HG02588 (cell line): Measurements from ENCODE around the gene CFDP1.
"Not testable (repeated sequence)": the region's sequence is repeated elsewhere in the genome, so short reads cannot be mapped to it uniquely, and the experiment has no call there.

Source experiments
- ATAC-seq: cut with Tn5 transposase; IDR thresholded peaks from one replicate; pipeline ENCODE4 v1.9.1; 2021; ENCODE audit warnings: mild to moderate bottlenecking, moderate library complexity; ENCODE audit not compliant: unreplicated experiment

The CFDP1 gene

DNA sequence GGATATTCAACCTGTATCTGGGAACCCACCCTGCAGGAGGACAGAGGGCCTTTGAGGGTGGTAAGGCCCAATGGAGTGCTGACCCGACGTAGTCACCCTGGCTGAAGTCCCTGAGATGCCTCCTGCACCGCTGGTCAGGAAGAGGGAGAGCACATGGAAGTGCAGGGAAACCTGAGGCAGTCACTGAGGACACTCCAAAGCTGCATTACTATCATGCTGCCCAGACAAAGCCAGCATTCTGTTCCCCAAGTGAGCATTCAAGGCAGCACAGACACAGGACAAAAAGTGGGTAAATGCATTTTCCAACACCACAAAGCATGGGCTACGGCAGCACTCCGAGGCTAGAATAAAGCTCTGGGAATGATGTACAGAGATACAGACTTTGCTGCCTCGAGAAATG lies 135.0 kb downstream of the CFDP1 start:
- no peak for ATAC-seq

DNA sequence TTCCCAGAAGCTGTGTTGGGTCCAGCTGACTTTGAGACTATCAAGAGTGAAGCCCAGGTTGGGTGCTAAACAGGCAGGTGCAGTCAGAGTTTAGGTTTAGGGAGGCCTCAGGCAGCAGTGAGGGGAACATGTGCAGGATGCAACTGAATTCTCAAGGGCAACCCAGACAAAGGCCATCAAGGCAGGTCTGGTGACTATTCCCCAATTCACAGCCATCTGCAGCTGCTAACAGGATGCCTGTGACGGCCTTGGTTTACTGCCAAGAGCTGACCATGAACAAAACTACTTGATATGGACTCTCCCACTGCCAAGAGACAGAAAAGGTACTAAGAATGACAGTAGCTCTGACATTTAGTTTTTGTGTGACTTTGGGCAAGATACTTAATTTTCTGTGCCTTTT lies 136.7 kb downstream of the CFDP1 start:
- no peak for ATAC-seq

DNA sequence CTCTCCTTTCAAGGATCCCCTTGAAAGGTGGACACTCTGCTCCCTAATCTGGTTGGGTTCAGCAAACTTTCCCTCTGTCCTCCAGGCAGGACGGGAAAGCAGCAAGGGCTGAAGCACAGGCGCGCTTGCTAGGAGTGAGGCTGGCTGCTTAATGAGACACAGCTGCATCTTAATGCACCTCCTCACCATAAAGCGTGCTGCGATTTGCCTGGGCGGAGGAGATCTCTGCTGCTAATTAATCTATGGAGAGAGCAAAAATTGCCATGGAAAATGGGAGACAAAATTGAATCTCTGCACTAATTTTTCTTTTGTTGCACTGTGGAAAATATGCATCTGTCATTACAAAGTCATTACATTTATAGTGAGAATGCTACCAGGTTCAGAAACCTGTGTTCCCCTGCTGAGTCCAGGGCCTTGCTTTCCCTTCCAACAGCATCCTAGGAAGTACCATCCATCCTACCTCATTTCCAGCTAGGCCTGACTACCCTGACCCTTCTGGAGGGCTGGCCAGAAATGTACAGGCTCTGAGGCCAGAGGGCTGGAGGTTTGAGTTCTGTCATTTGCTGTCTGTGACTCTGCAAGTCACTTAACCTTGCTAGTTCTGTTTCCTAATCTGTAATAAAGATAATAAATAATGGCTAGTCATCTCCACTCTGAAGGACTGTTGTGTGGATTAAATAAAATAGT lies 138.4 kb downstream of the CFDP1 start:
- no peak for ATAC-seq

DNA sequence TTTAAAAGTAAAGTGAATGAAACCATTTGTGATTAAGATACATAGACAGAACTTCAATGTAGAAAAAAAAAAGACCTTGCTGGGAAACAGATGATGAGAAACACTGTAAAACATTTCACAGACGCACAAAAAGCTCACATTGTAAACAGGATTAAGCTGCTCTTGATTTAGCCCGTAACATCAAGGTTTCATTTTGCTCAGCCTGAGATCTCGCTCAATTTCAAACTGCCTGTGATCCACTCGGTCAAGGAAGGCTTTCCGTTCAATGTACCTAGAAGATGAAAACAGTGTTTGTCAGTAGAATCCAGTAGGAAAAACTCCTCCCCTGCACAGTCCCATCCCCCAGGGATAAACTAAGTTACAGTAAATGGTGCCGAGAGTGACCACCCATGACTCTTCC lies 139.5 kb downstream of the CFDP1 start:
- no peak for ATAC-seq

DNA sequence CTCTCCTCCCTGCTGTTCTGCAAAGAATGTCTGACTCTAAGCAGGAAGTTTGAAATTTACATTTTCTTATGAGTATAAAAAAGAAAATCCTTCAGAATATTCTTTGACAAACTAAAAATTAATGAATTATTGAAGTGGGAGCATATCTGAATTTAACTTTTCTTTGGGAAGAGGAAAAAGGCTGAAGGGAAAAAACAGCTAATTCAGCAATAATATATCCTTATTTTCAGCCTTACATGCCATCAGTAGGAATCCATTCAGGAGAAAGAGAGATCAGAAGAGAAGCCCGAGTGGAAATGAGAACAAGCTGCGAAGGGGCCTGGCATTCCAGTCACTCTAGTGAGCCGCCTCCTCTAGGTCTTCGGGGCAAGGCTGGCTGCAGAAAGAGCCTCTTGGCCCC lies 140.1 kb downstream of the CFDP1 start:
- ATAC-seq, result no peak

DNA sequence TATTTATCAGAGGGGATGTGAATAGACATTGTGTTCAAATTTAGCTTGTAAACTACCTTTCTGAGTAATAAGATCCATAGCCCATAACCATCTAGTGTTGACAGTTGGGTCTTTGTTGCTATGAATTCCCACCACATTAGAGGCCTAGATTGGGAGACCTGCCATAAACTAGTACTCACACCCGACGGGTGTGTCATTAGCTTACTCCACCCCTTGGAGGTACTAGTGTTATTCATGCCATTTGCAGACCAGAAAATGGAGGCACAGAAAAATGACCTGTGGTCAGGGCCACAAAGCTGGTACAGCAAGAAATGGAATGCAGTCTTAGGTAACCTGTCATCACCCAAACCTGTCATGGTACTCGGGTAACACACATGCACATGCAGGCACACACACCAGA lies 140.6 kb downstream of the CFDP1 start:
- ATAC-seq, result no peak

DNA sequence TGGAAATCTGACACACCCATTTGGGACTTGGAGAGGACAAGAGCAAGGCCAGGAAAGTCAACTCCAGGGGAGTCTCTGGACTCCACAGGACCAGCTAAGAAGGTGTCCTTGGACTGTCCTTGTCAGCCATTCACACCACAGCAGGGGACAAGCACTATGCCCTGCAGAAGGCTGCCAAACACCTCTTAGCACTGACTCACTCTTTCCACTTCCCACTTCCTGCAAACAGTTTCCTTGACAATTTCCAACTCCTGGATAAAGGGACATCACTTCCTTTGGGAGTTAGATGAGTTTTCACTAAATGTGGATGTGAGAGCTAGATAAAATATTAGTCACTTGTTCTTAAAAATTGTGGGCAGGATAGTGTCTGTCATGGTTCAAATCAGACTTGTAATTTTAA lies 144.1 kb downstream of the CFDP1 start:
- no peak for ATAC-seq

DNA sequence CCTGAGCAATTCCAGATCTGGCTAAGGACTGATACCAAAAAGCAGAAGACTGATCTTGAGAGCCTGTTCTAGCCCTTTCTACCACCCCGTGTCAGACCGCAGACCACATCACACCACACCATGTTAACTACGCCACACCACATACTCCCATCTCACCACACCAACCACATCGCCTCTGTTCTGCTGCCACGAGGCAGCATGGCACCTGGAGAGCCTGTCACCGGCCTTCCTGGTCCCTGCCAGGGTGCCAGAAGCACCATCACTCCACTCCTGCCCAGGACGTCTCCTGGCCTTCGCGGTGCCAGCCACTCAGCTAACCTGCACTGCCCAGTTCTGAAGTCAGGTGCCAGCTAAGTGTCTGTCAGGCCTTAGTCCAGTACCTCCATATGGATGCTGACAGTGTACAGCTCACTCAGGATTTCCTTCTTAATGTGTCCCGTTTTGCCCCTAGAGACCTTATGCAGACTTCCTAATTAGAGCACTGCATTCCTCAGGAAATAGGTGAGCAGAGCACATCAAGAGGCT lies 144.6 kb downstream of the CFDP1 start:
- no peak for ATAC-seq

DNA sequence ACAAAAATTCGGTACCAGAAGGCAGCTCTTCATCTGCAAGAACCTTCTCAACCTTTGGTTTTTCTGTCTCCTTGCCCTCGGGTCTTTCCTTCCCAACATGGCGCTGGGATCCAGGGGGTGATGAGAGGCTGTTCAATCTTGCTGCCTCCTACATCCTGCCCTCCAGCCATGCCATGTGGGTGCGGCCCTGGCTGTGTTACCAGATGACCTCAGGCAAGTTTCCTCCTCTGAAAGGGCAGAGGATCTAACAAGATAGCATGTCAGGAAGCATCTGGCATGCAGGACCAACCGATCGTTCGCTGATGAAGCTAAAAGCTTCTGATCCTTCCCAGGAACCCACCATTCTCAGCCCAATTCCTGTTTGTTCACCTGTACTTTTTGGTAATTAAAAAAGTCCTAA lies 145.1 kb downstream of the CFDP1 start:
- ATAC-seq, result no peak

DNA sequence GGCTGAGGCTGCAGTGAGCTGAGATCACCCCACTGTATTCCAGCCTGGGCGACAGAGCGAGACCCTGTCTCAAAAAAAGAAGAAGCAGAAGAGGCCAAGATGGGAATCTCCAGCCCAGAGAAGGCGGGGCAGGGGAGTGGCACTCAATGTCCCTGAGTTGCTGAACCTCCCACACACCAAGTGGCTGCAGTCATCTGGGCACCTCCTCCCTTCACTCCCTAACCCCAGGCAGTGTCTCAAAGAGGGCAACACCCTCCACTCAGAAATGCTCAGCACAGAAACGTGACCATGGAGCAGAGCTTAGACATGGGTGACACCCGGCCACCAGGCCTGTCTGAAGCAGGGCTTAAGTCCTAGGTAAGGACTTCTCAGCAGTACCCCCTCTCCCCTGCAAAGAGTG lies 145.6 kb downstream of the CFDP1 start:
- ATAC-seq, result no peak

DNA sequence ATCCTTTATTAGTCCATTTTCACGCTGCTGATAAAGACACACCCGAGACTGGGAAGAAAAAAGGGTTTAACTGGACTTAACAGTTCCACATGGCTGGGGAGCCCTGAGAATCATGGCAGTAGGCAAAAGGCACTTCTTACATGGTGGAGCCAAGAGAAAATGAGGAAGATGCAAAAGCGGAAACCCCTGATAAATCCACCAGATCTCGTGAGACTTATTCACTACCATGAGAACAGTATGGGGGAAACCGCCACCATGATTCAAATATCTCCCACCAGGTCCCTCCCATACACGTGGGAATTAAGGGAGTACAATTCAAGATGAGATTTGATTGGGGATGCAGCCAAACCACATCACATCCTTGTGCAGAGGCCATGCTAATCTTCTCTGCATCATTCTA lies 146.9 kb downstream of the CFDP1 start:
- no peak for ATAC-seq

DNA sequence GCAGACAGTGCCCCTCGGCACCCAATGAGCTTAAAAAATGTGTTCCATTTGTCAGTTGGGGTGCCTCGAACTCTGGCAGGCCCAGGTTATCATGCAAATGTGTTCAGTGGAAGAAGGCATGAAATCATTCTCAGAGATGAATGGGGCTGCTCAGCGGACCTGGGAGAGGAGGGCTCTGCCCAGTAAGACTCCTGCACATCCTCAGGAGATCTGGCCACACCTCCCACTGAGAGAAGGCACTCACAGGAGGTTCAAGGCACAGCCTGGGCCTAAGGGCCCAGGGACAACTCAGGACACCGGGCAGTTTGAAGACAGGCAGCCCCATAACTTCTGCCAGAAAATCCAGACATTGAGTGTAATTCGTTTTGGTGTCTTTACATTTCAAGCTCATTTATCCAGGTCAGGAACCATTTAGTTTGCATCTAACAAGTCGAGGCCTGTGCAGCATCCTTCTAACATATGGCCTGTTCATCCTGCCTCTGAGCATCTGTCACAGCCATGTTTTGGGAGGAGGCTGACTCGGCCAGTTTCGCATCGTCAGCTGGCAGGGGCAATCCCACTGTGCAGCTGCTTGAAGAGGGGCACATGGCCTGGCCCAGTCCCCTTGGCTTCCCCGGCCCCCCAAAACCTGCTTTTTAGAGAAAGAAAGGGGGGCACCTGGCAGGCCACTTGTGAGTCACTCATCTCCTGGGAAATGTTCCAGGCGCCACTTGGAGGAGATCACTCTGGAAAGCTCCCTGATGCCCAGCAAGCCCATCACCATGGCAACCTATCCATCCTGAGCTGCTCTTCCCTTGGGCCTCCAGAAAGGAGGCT lies 150.6 kb downstream of the CFDP1 start:
- no peak for ATAC-seq

DNA sequence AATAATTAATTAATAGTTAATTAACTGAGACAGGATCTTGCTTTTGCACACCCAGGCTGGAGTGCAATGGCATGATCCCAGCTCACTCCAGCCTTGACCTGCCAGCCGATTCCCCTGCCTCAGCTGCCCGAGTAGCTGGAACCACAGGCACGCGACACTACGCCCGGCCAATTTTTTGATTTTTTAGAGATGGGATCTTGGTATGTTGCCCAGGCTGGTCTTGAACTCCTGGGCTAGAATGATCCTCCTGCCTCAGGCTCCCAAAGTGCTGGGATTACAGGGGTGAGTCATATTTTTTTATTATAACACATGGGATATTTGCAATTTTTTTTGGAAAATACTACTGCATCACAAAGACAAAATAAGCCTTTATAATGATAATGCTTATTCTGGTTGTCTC lies 151.5 kb downstream of the CFDP1 start:
- ATAC-seq, result no peak

DNA sequence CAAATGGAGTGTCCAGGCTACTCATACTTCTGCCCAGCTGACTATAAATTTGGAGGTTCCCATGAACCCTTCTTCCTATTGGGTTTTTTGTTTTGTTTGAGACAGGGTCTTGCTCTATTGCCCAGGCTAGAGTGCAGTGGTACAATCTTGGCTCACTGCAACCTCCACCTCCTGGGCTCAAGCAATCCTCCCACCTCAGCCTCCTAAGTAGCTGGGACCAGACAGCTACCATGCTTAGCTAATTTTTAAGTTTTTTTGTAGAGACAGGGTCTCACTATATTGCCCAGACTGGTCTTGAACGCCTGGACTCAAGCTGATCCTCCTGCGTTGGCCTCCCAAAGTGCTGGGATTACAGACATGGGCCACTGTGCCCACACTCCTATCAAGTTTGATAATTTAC lies 152.3 kb downstream of the CFDP1 start:
- ATAC-seq, result not testable (repeated sequence)

DNA sequence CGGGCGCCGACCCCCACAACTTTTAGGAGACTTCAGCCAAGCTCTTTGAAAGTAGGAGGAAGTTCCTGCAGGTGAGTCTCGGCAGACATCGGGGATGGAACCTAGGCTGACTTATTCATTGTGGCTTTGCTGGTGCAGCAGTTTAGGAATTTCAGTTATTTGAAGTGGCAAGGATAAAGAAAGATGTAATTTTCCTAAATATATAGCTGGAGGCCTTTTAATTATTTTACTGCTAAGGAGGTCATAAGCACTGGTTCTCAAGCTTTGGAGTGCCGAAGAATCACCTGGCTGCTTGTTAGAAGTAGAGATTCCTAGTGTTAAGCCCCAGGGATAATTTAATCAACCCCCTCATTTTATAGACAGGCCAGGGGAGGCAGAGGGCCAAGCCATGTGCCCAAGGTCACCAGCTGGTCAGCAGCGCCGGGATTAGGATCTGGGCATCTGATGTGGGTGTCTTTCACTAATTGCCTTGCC lies 152.9 kb downstream of the CFDP1 start:
- no peak for ATAC-seq

DNA sequence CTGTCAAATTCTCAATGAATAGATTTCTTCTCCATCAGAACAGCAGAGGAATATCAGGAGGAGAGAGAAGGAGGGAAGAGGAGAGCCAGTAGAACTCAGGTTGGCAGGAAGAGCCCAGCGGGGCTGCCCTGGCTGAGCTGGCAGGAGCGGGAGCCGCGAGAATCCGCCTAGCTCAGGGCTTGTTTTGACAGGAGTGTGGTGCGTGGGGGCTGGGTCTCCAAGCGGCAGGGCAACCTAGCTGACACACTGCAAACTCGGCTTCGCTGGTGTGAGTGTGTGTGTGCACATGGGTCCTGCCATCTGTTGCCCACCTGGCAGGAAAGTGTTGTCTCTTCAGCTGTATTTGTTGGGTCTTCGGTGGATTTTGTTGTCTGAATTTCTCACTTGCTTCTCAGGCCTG lies 154.0 kb downstream of the CFDP1 start:
- no peak for ATAC-seq

DNA sequence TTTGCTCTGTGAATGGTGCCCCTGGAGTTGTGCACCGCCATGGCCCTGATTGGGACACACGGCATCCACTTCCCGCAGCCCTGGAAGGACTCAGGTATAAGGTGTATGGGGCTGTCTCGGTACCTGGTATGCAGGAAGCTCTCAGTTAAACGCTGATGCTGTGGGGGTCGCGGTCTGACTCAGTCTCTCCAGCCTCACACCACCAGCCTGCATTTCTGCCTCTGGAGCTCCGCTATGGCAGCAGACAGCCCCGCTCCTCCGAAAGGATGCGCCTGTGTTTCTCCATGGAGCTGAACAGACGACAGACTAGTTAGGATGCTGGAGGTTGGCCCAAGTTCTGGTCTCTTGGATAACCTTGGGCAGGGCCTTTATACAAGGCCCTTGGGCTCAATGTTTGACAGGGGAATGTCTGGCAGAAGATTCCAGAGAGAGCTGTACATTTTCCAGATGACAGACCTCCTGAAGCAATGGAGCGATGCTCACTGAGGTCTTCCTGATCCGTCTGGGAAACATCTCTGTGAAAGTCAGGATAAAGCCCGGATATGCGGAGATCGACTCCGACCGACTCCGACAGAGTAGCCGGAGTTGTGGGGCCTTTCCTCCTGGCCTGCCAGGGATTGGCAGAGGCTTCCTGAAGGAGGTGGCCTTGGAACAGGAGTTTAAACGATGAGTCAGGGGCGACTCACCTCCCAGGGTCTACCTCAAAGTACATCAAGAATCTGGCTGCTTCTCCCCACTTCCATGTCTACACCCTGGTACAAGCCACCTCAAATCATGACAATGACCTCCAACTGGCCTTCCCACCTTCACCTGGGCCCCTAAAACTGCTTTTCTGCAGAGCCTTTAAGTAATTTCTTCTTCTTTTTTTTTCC lies 160.0 kb downstream of the CFDP1 start:
- ATAC-seq, result no peak

DNA sequence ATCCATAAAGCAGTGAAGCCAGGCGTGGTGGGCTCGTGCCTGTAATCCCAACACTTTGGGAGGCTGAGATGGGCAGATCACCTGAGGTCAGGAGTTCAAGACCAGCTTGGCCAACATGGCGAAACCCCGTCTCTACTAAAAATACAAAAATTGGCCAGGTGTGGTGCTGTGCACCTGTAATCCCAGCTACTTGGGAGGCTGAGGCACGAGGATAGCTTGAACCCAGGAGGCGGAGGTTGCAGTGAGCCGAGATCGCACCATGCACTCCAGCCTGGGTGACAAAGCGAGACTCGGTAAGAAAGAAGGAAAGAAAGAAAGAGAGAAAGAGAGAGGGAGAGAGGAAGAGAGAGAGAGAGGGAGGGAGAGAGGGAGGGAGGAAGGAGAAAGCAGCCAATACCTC lies 160.7 kb downstream of the CFDP1 start:
- not testable (repeated sequence) for ATAC-seq

DNA sequence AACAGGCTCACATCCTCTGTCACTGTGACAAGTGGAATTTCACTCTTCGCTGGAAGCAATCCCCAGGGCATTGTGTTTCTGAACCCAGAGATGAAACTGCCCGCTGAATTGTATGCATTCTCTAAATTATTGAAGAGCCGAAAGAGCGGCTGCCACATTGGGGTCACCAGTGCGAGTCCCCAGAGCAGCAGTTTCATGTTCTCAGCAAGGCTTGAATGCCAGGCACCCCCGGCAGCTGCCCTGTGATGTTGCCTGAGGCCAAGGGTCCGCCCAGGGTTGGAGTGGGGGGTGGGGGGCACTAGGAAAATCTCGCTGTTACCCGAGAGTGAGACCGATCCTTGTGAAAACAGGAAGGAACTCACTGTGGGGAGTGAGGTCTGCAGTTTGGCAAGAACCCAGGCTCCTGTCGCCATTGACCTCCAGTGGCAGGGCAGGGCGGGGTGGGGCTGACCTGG lies 161.2 kb downstream of the CFDP1 start:
- ATAC-seq, result no peak

DNA sequence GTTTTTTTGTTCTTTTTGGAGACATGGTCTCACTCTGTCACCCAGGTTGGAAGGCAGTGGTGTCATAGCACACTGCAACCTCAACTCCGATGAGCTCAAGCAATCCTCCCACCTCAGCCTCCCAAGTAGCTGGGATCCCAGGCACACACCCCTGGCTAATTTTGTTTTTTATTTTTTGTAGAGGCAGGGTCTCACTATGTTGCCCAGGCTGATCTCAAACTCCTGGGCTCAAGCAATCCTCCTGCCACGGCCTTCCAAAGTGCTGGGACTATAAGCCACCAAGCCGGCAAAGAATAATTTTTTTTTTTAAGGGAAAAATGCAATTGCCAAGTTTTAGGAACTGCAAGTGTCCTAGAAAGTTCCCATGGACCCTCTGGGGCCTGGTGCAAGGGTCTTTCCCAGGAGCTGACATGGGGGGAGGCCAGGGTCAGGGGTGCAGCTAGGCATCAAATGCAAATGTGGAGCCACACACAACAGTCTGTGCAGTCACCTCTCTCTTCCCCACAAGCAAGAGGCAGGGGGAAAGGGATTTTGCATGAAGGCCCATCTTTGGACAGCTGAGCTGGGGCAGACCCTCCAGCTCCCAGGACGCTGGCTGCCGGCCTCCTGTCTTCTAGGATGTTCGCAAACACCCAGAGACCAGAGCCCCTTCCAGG lies 161.7 kb downstream of the CFDP1 start:
- ATAC-seq, result no peak

DNA sequence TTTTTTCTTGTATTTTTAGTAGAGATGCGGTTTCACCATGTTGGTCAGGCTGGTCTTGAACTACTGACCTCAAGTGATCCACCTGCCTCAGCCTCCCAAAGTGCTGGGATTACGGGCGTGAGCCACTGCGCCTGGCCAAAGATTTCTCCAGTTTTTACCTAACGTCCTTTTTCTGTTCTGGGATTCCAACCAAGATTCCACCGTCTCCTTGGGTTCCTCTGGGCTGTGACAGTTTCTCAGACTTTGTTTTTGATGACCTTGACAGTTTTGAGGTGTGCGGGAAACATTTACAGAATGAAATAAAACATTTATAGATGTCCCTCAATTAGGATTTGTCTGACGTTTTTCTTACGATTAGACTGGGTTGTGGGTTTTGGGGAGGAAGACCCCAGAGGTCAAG lies 163.9 kb downstream of the CFDP1 start:
- not testable (repeated sequence) for ATAC-seq
